Stimulated activated naive B cell treated with anti-CD40 and anti-IgM and Interleukin-4, amounts not matched to agents 10 μg/mL and 1 μg/mL and 100 μg/mL, for 72 hours (primary cell): ENCODE results near the gene DAB1.

ENCODE experiments used
- ATAC-seq, 2 donors: fragments of 150-1000 bp; cut with Tn5 transposase; replicated peaks; 2 replicates each; pipeline ENCODE4 v1.10.0; 2021; ENCODE audit warnings: moderate library complexity in 1 of 2
- DNase-seq: peaks from one replicate; pipeline ENCODE4 v3.0.0; 2021
- H3K27ac Mint-ChIP-seq: one replicate; pipeline ENCODE4 v1.8.0; 2022; ENCODE audit warnings: mild to moderate bottlenecking, mixed read lengths
- H3K27me3 Mint-ChIP-seq, 2 donors: one replicate each; pipeline ENCODE4 v1.8.0; 2022; ENCODE audit warnings: mixed read lengths in 2 of 2
- H3K36me3 Mint-ChIP-seq, 2 donors: one replicate each; pipeline ENCODE4 v1.8.0; 2022; ENCODE audit warnings: mixed read lengths in 2 of 2, mild to moderate bottlenecking in 1 of 2
- H3K4me1 Mint-ChIP-seq, 2 donors: one replicate each; pipeline ENCODE4 v1.8.0; 2022; ENCODE audit warnings: mixed read lengths in 2 of 2, mild to moderate bottlenecking in 1 of 2
- H3K4me3 Mint-ChIP-seq, 2 donors: one replicate each; pipeline ENCODE4 v1.8.0; 2022; ENCODE audit warnings: mild to moderate bottlenecking in 2 of 2, mixed read lengths in 2 of 2, moderate library complexity in 1 of 2
- H3K9me3 Mint-ChIP-seq, 2 donors: one replicate each; pipeline ENCODE4 v1.8.0; 2022; ENCODE audit warnings: mixed read lengths in 2 of 2, mild to moderate bottlenecking in 1 of 2

Gene DAB1

DNA sequence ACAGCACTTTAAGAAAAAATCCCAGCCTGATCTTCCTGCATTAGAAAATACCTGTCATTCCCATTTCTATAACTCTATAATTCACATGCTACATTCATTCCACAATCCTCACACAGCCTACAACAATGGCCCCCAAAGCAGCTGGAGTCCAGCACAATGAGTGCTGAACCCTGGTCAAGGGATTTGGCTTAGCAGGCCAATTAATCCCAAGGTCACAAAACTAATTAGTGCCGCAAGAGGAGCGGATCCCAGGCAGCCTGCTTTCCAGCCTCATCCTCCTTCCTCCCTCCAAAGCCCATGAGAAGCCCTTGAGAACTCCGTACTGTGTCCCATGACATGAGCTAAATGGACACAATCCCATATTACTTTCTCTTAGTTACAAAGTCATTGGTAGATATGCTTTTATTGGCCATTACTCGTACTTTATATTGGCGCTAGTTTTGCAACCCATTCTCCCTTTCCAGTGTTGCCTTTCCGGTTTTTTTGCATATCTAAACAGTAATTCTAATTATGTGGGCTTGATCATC, 94.8 kb downstream of the DAB1 start:
- Mint-ChIP-seq H3K4me3 (no peak overlapping the region), H3K9me3 (peaks cover 4 to 8% of the 10 kb centered on the region in 2 donors), H3K36me3 (no peaks in the 10 kb centered on the region), H3K27me3 (no peaks in the 10 kb centered on the region), H3K27ac (no peak overlapping the region), H3K4me1 (no peaks in the 10 kb centered on the region)
- no peak for ATAC-seq
- no peak for DNase-seq

DNA sequence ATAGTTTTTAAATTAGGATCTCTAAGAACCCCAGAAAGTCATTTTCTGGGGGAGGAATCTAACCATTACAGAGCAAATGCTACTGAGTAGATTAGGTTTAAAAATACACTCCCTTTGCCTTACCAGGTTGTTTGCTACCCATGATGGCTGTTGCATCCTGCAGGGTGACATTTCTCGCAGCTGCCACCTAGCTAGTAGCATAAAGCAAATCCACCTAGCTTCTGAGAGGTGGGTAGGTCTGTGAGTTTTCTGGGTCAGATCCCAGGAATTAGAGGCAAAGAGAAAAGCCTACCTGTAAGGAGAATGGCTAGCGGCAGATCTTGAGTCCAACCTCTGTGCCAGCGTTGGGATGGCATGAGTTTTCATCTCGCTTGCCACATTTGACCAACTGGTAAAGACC, 95.9 kb downstream of the DAB1 start:
- H3K4me3 Mint-ChIP-seq, result no peak overlapping the region
- no peak for ATAC-seq
- DNase-seq, result no peak
- H3K4me1 Mint-ChIP-seq, result no peaks in the 10 kb centered on the region
- no peaks in the 10 kb centered on the region for H3K36me3 Mint-ChIP-seq
- no peaks in the 10 kb centered on the region for H3K27me3 Mint-ChIP-seq
- peaks cover 4 to 5% of the 10 kb centered on the region in 2 donors for H3K9me3 Mint-ChIP-seq
- no peak overlapping the region for H3K27ac Mint-ChIP-seq

DNA sequence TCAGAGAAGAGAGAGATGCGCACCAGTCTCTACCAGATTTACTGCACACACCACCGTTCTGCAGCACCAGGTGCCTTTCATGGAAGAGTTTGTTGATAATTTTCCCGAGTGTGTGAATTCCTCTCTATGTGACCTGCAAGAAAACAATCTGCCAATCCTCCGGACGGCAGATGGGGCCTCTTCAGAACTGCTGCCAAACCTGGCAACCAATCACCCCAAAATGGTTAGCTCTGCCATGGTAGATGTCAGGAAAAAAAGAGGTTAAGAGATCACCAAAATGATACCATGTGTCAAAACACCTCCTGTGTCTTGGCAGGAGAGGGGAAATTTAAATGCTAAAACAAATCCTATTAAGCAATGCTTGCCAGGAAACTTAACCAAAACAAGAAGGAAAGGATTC, 96.5 kb downstream of the DAB1 start:
- Mint-ChIP-seq H3K4me1 (no peaks in the 10 kb centered on the region), H3K9me3 (peaks cover 2 to 4% of the 10 kb centered on the region in 2 donors), H3K27me3 (no peaks in the 10 kb centered on the region), H3K36me3 (no peaks in the 10 kb centered on the region), H3K27ac (no peak overlapping the region), H3K4me3 (no peak overlapping the region)
- no peak for ATAC-seq
- DNase-seq, result no peak

DNA sequence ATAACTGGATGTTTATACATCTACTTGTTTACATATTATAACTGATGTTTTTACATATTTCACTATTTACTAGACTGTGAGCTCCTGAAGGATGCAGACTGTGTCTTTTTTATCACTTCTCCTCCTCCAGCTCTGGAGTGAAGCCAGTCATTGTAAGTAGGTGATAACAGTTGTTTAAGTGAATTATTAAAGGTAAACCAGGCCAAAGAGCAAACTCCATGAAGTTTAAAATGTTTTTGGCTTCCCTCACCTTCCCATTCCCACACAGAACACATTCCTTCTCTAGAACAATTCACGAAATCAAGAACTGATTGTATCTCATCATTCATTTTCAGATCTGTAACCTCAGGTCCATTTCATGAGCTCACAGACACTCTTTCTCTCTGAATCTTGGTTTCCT, 98.3 kb downstream of the DAB1 start:
- H3K27ac Mint-ChIP-seq, result no peak overlapping the region
- no peaks in the 10 kb centered on the region for H3K27me3 Mint-ChIP-seq
- ATAC-seq, result no peak
- no peaks in the 10 kb centered on the region for H3K4me1 Mint-ChIP-seq
- H3K4me3 Mint-ChIP-seq, result no peak overlapping the region
- DNase-seq, result no peak
- no peaks in the 10 kb centered on the region for H3K36me3 Mint-ChIP-seq
- peaks cover 0 to 2% of the 10 kb centered on the region in 2 donors for H3K9me3 Mint-ChIP-seq

DNA sequence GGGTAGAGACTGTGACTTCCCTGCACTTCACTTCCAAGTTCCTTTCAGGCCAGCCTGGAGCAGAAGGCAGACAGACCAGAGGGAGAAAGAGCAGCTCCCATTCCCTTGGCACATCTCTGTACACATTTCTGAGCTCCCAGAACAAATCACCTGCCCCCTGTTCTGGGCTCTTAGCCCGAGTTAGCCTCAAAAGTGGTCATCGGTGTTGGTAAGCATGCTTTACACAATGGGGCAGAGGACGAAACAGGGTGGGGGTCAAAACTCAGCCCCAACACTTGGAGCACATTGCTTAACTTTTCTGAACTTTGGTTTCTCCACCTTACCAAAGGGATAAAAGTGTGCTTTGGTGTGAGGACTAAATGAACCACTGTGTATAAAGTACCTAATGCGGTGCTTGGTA, 98.7 kb downstream of the DAB1 start:
- no peaks in the 10 kb centered on the region for H3K27me3 Mint-ChIP-seq
- H3K4me3 Mint-ChIP-seq, result no peak overlapping the region
- no peaks in the 10 kb centered on the region for H3K4me1 Mint-ChIP-seq
- DNase-seq (no peak), ATAC-seq (no peak)
- no peak overlapping the region for H3K27ac Mint-ChIP-seq
- H3K9me3 Mint-ChIP-seq, result peaks cover 0 to 2% of the 10 kb centered on the region in 2 donors
- H3K36me3 Mint-ChIP-seq, result no peaks in the 10 kb centered on the region

DNA sequence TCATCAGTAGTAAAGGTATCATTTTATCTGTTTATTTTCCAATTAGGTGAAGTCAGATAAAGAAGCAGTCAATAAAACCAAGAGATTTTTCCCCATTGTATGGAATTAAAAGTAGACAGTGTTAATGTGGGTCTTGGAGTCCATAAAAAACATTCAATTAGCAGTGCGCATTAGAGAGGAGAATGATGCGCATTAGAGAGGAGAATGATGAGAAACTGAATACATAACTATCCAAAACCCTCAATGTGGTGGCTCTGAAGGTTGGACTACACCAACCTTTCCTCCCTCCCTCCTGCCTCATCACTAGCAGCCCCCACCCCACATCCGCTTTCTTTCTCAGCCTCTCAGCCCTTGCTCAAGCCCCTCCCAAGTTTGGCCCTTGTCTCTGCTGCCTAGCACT, 99.5 kb downstream of the DAB1 start:
- H3K9me3 Mint-ChIP-seq, result peaks cover 0 to 1% of the 10 kb centered on the region in 2 donors
- H3K4me1 Mint-ChIP-seq, result no peaks in the 10 kb centered on the region
- ATAC-seq (no peak), DNase-seq (no peak)
- no peak overlapping the region for H3K4me3 Mint-ChIP-seq
- no peak overlapping the region for H3K27ac Mint-ChIP-seq
- H3K27me3 Mint-ChIP-seq, result no peaks in the 10 kb centered on the region
- H3K36me3 Mint-ChIP-seq, result no peaks in the 10 kb centered on the region

DNA sequence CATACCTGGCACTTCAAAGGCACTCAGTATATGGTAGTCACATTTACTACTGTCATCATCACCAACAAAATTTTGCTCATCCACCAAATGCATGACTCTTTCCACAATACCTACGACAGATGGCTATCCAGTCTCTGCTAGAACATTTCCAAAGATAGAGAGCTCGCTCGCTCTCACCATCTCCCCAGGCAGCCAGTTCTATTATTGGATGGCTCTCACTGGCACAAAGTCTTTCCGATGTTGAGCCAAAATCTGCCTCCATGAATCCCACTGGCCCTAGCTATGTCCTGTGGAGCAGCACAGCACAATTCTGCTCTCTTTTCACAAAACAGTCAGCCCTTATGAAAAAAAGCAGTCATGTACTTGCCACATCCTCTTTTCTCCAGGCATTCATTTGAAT, 102.1 kb downstream of the DAB1 start:
- Mint-ChIP-seq H3K36me3 (no peaks in the 10 kb centered on the region), H3K4me1 (no peaks in the 10 kb centered on the region)

DNA sequence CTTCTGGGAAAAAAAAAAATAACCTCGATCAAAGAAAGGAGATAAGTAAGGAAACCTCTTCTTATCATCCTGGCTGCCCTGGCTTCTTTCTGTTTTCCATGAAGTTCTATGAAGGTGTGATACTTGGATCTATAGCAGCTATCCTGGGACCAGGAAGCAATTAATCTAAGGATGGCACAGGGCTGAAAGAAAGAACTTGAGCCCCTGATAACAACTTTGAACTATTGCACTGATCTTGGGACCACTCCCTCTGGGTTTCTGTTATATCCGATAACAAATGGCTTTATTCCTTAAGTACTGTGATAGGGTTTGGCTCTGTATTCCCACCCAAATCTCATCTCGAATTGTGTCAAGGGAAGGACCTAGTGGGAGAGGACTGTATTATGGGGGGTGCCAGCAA, 104.1 kb downstream of the DAB1 start:
- H3K9me3 Mint-ChIP-seq, result no peaks in the 10 kb centered on the region
- ATAC-seq (no peak), DNase-seq (no peak)
- H3K27me3 Mint-ChIP-seq, result no peaks in the 10 kb centered on the region
- no peak overlapping the region for H3K27ac Mint-ChIP-seq
- H3K4me3 Mint-ChIP-seq, result no peak overlapping the region
- no peaks in the 10 kb centered on the region for H3K4me1 Mint-ChIP-seq
- no peaks in the 10 kb centered on the region for H3K36me3 Mint-ChIP-seq

More for the DNA sequence above, 102.1 kb downstream of the DAB1 start:
- ATAC-seq, result no peak
- Mint-ChIP-seq H3K9me3 (no peaks in the 10 kb centered on the region), H3K27ac (no peak overlapping the region), H3K27me3 (no peaks in the 10 kb centered on the region), H3K4me3 (no peak overlapping the region)
- no peak for DNase-seq

DNA sequence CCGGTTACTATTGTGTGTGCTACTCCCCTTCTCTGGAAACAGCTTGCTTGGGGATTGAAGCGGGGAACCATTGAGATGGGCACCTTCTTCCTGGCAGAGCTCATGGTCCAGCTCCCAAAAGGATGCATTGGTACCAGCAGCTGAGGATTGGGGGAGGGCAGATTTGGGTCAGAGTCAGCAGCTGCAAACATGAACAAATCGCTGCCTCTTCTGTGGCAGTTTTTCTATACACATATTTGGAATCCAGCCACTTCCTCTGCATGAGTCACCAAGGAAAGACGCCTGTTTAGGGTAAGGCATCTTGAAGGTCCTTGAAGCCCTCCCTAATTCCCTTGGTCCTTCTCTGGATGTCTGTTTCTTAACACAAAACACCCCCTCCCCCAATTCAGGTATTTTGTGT, 104.7 kb downstream of the DAB1 start:
- no peaks in the 10 kb centered on the region for H3K9me3 Mint-ChIP-seq
- no peak overlapping the region for H3K4me3 Mint-ChIP-seq

DNA sequence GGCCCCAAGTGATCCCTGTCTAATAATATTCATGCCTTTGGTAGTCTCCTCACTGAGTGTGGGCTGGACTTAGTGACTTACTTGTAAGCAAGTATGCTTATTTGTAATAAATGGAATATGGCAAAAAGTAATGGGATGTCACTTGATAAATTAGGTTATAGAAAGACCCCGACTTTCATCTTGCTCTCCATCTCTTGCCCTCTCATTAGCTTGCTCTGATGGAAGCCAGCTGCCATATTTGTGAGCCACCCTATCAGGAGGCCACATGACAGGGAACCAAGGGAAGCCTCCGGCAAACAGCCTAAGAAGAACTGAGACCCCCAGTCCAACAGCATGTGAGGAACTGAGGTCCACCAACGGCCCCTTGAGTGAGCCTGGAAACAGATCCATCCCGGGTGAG, 107.0 kb downstream of the DAB1 start:
- Mint-ChIP-seq H3K27ac (no peak overlapping the region), H3K4me1 (no peaks in the 10 kb centered on the region), H3K9me3 (no peaks in the 10 kb centered on the region), H3K4me3 (no peak overlapping the region), H3K36me3 (no peaks in the 10 kb centered on the region), H3K27me3 (no peaks in the 10 kb centered on the region)
- ATAC-seq, result no peak
- DNase-seq, result no peak

More for the DNA sequence above, 104.7 kb downstream of the DAB1 start:
- DNase-seq (no peak), ATAC-seq (no peak)
- Mint-ChIP-seq H3K27ac (no peak overlapping the region), H3K4me1 (no peaks in the 10 kb centered on the region), H3K36me3 (no peaks in the 10 kb centered on the region), H3K27me3 (no peaks in the 10 kb centered on the region)

DNA sequence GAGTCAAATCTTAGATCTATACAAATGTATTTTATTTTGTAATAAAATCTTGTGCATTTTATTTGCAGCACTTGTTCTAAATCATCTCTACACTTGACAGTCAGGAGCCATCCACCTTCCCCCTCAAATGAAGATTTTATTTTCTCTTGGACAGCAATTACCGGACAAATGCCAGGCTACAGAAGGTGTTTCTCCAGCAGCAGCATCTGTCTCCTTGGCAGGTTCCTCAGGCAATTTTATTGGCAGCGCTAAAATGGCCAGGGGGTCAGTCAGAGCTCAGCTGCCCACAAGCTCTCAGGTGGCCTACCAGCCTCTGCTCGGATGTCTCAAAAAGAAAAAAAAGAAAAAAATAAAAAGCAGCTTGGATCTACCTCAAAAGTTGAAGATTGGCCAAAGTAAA, 107.6 kb downstream of the DAB1 start:
- ATAC-seq (no peak), DNase-seq (no peak)
- no peaks in the 10 kb centered on the region for H3K27me3 Mint-ChIP-seq
- H3K4me1 Mint-ChIP-seq, result no peaks in the 10 kb centered on the region
- H3K4me3 Mint-ChIP-seq, result no peak overlapping the region
- no peaks in the 10 kb centered on the region for H3K36me3 Mint-ChIP-seq
- no peak overlapping the region for H3K27ac Mint-ChIP-seq
- H3K9me3 Mint-ChIP-seq, result no peaks in the 10 kb centered on the region

DNA sequence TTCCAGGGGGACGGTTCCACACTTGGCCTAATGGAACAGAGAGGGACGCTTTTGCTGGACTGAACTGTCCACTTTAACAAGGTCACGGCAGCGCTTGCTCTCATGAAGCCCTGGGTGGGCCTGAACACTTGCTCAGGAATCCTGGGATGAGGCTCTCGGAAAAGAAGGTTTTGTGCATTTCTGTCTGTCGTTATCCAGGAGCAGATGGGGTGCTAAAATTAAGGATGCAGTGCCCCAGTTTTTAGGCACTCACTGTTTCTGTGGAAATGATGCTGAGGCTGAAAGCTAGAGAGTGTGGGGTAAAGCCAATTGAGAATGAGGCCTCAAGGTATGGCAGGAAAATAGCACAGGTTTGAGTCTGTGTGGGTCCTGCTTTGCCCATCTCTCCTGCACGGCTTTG, 111.0 kb downstream of the DAB1 start:
- no peaks in the 10 kb centered on the region for H3K4me1 Mint-ChIP-seq
- no peak overlapping the region for H3K27ac Mint-ChIP-seq
- ATAC-seq, result no peak
- no peak overlapping the region for H3K4me3 Mint-ChIP-seq
- H3K27me3 Mint-ChIP-seq, result no peaks in the 10 kb centered on the region
- no peaks in the 10 kb centered on the region for H3K36me3 Mint-ChIP-seq
- DNase-seq, result no peak
- no peaks in the 10 kb centered on the region for H3K9me3 Mint-ChIP-seq

DNA sequence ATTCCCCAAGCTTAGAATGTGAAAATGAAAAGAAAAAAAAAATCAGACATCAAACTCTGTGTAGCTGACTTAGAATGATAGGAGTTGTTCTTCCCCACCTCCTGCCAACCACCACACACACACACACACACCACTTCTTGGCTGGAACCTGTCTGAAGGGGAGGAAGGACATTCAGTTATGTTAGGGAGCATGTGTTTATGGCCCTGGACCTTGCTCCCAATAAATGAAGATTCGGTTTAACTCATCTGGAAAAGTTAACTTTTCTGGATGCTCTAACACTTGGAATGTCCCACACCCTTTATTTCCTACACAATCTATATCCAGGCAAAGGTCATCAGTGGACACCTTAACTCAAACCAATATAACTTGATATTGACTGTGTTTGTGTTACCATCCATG, 112.4 kb downstream of the DAB1 start:
- Mint-ChIP-seq H3K36me3 (no peaks in the 10 kb centered on the region), H3K27ac (no peak overlapping the region), H3K4me3 (no peak overlapping the region), H3K9me3 (peaks cover 6 to 7% of the 10 kb centered on the region in 2 donors), H3K4me1 (peaks cover 0 to 5% of the 10 kb centered on the region in 2 donors), H3K27me3 (no peaks in the 10 kb centered on the region)
- DNase-seq (no peak), ATAC-seq (no peak)

DNA sequence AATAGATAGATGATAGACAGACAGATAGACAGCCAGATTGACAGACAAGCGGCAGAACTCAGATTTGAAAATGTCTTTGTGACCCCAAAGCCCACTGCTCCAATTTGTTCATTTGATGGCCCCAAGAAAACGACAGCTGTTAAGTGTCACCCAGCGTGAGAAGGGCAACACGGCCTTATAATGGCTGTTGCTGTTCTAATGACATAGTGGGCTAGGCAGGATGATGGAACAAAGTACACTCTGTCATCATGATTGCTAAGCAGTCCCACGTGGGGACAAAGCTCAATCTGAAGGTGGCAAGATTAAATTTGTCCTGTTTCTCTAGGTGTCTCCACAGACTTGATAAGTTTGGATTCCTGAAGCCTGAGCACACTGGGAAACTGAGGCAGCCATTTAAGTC, 112.9 kb downstream of the DAB1 start:
- H3K4me1 Mint-ChIP-seq, result peaks cover 0 to 5% of the 10 kb centered on the region in 2 donors
- DNase-seq, result no peak
- ATAC-seq, result no peak
- H3K9me3 Mint-ChIP-seq, result peaks cover 6 to 7% of the 10 kb centered on the region in 2 donors
- no peak overlapping the region for H3K4me3 Mint-ChIP-seq
- no peak overlapping the region for H3K27ac Mint-ChIP-seq
- no peaks in the 10 kb centered on the region for H3K36me3 Mint-ChIP-seq
- no peaks in the 10 kb centered on the region for H3K27me3 Mint-ChIP-seq

DNA sequence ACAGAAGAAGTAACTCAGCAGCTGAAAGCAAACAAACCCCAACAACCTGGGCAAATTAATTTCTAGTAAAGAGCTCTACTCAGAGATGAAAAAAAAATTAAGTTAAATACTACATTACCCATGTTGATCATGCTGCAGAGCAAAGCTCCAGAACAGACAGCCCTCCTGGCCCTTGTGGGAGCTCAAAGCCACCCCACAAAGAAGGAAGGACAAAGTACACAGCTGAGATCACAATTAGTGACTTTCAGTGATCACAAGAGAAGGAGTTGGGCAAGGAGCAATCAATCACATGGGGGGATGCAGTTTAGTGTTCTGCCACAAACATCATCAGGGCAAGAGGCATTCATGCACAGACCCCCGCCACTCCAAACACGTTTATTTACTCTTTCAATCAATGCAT, 114.2 kb downstream of the DAB1 start:
- H3K27me3 Mint-ChIP-seq, result no peaks in the 10 kb centered on the region
- H3K9me3 Mint-ChIP-seq, result peaks cover 6 to 7% of the 10 kb centered on the region in 2 donors
- peaks cover 0 to 5% of the 10 kb centered on the region in 2 donors for H3K4me1 Mint-ChIP-seq
- ATAC-seq (no peak), DNase-seq (no peak)
- no peak overlapping the region for H3K4me3 Mint-ChIP-seq
- H3K27ac Mint-ChIP-seq, result no peak overlapping the region
- H3K36me3 Mint-ChIP-seq, result no peaks in the 10 kb centered on the region
